Psoas muscle (tissue), 8 donors: ENCODE results near the gene FAM222A. TPM values are rescaled to one million over a fixed set of nuclear protein-coding genes. Genes with fewer than 3 reads are reported as not detected.

ENCODE experiments used
- ATAC-seq, 4 donors: fragments of 200-7000 bp; cut with Tn5 transposase; one replicate each; pipeline ENCODE4 v1.9.1; 2020; ENCODE audit warnings: moderate library complexity in 3 of 4, mild to moderate bottlenecking in 2 of 4
- DNase-seq, 2 donors: peaks; one replicate each; pipeline ENCODE4 v3.0.0-alpha.2; 2020
- H3K27ac ChIP-seq: fragments of 200-600 bp; one replicate; pipeline ENCODE4 v1.8.0; 2022
- H3K27me3 ChIP-seq, 3 donors: fragments of 200-600 bp in 1 of 3; one replicate each; pipeline versions ENCODE4 v1.6.1 to v1.8.0; 2013 to 2022; ENCODE audit warnings: low read length in 2 of 3, mild to moderate bottlenecking in 2 of 3, moderate library complexity in 1 of 3; ENCODE audit not compliant: insufficient read depth in 3 of 3
- H3K36me3 ChIP-seq, 2 donors: fragments of 200-600 bp in 1 of 2; one replicate each; pipeline versions ENCODE4 v1.6.1 to v1.8.0; 2013 to 2022; ENCODE audit warnings: low read depth in 1 of 2, mild to moderate bottlenecking in 1 of 2, moderate library complexity in 1 of 2; ENCODE audit not compliant: insufficient read depth in 1 of 2
- H3K4me1 ChIP-seq: fragments of 200-600 bp; one replicate; pipeline ENCODE4 v1.8.0; 2022
- H3K4me3 ChIP-seq: fragments of 200-600 bp; one replicate; pipeline ENCODE4 v1.8.0; 2022; ENCODE audit warnings: mild to moderate bottlenecking
- H3K9me3 ChIP-seq: fragments of 200-600 bp; one replicate; pipeline ENCODE4 v1.8.0; 2022
- CTCF ChIP-seq: fragments of 200-600 bp; IDR thresholded peaks from one replicate; pipeline ENCODE4 v1.8.0; 2022; ENCODE audit warnings: antibody characterized with exemption
- WGBS, 3 donors: extraction: QIAGEN DNeasy Blood & Tissue Kit; methylation state at CpG; one replicate each; pipeline versions ENCODE4 v1.1.6 to v1.1.7; 2013; 5-methylcytosine and 5-hydroxymethylcytosine counted together
- intact Hi-C, 2 donors: fragments of 100-400 bp; cut with DNase I; formaldehyde crosslinking; loops; one replicate each; pipeline versions ENCODE4 v1.11.0 to v1.14.2; 2022
- polyA plus RNA-seq, 3 donors: library from polyadenylated mRNA; stranded (reverse); fragments of 200-250 nt; gene quantifications; one replicate each; pipeline ENCODE4 v1.2.3, GENCODE V29; 2013
- total RNA-seq, 4 donors: library from RNA; stranded (reverse); fragmentation: NEBNext Ultra II Directional in 2 of 4; extraction: Animal tissue kit (Norgen Biotek cat#: 25700) in 2 of 4; gene quantifications; one replicate each; pipeline versions ENCODE4 v1.2.1 to v1.2.4, GENCODE V29; 2021 to 2023
- donor health status: healthy with polysubstance abuse.
- donor health status: DM: no; HTN: no; CAD: no; lungs with moderate emphysema.
- donor health status: Bipolar disorder and iron deficiency.
- donor health status: healthy.
- donor health status: DM: yes; HTN: yes; CAD: no.
- donor health status: DM: no; HTN: no; CAD: no.
- donor health status: DM: no; HTN: no; CAD: no.
- donor health status: DM: yes; HTN: yes; CAD: no.

FAM222A gene
- total and polyA plus RNA-seq, 7 donors, result 0.59 to 15.8 (median 5.1) TPM

GRCh38 chr12:109710747-109711595, 2.7 kb upstream of the FAM222A start:
- Histone ChIP-seq H3K4me1 (peaks cover 20% of the 10 kb centered on the region), H3K9me3 (no peaks in the 10 kb centered on the region), H3K4me3 (no peak overlapping the region), H3K27me3 (no peaks in the 10 kb centered on the region), H3K27ac (no peak overlapping the region), H3K36me3 (no peaks in the 10 kb centered on the region)
- intact Hi-C loops, result no loop called here
- DNase-seq, result no peak
- no peak for TF ChIP-seq CTCF
- 28 to 29% (median 28%) methylated on average over 11 of the region's 11 CpGs for WGBS, 3 donors
- ATAC-seq, result no peak

GRCh38 chr12:109711596-109712461, 1.8 kb upstream of the FAM222A start:
- Histone ChIP-seq H3K9me3 (no peaks in the 10 kb centered on the region), H3K36me3 (no peaks in the 10 kb centered on the region), H3K4me3 (no peak overlapping the region), H3K27ac (no peak overlapping the region), H3K4me1 (peaks cover 29% of the 10 kb centered on the region), H3K27me3 (no peaks in the 10 kb centered on the region)
- TF ChIP-seq CTCF, result no peak
- DNase-seq (no peak), ATAC-seq (no peak)
- intact Hi-C loops, result no loop called here
- 16% methylated on average over 37 of the region's 37 CpGs for WGBS, 3 donors

GRCh38 chr12:109714141-109714912, 702 bp downstream of the FAM222A start:
- TF ChIP-seq CTCF, result peak; percentile 28
- Histone ChIP-seq H3K27me3 (no peaks in the 10 kb centered on the region), H3K4me1 (peaks cover 41% of the 10 kb centered on the region)

GRCh38 chr12:109714913-109715244, 1.3 kb downstream of the FAM222A start:
- intact Hi-C loops, result loop anchor here in 1 of 2 donors (5.0 kb wide), 2 partner anchors 57 to 118 kb away; no protein-coding TSS in a partner anchor
- ATAC-seq (no peak), DNase-seq (no peak)
- no peaks in the 10 kb centered on the region for H3K27me3 ChIP-seq
- TF ChIP-seq CTCF, result no peak
- peaks cover 45% of the 10 kb centered on the region for H3K4me1 ChIP-seq
- no peaks in the 10 kb centered on the region for H3K36me3 ChIP-seq
- no peaks in the 10 kb centered on the region for H3K9me3 ChIP-seq
- WGBS, 3 donors, result 18 to 28% (median 24%) methylated on average over 11 to 13 of the region's 13 CpGs
- H3K27ac ChIP-seq, result peak overlapping the region; percentile 84
- H3K4me3 ChIP-seq, result peak overlapping the region; percentile 76

More at GRCh38 chr12:109714141-109714912, 702 bp downstream of the FAM222A start:
- peak overlapping the region; percentile 76 for H3K4me3 ChIP-seq
- peak overlapping the region; percentile 84 for H3K27ac ChIP-seq
- intact Hi-C loops, result no loop called here
- WGBS, 3 donors, result 1 to 2% (median 1%) methylated on average over 46 to 96 of the region's 96 CpGs
- no peaks in the 10 kb centered on the region for H3K36me3 ChIP-seq
- ATAC-seq (peak; percentile 20 to 34 (median 32)), DNase-seq (peak; percentile 70 to 84)
- H3K9me3 ChIP-seq, result no peaks in the 10 kb centered on the region
